A549 (cell line): ENCODE results near the gene UTF1. TPM values are rescaled to one million over a fixed set of nuclear protein-coding genes. Genes with fewer than 3 reads are reported as not detected.

ENCODE experiments used
- ATAC-seq, 2 experiments: fragments of 200-7000 bp in 1 of 2; fragments of >200 bp in 1 of 2; cut with Nextera tagmentation in 1 of 2; cut with Tn5 transposase in 1 of 2; 3 replicates each; pipeline versions ENCODE4 v1.8.0 to v1.9.1; 2018 to 2020; ENCODE audit warnings: mild to moderate bottlenecking in 1 of 2, moderate library complexity in 1 of 2
- CTCF ChIA-PET: fragments of 300-600 bp; sonication (Branson Sonifier 250); formaldehyde crosslinking; extraction: SDS; loops from one replicate; lab custom pipeline; 2021; ENCODE audit warnings: antibody characterized with exemption, inconsistent platforms; lab: Yijun Ruan, JAX
- POLR2A ChIA-PET: fragments of 350-600 bp; formaldehyde crosslinking; extraction: SDS; loops from one replicate; lab custom pipeline; 2021; ENCODE audit warnings: antibody characterized with exemption, inconsistent platforms; lab: Yijun Ruan, JAX
- DNase-seq, 2 experiments: peaks; one replicate each; pipeline versions ENCODE4 v3.0.0 to v3.0.0-alpha.2; 2011 to 2016; ENCODE audit warnings: low read depth in 1 of 2, low spot score in 1 of 2
- FAIRE-seq: peaks from 2 replicates; lab custom pipeline; 2011; peaks lifted over from hg19 to GRCh38; lab: Jason Lieb, UNC
- H3K27ac ChIP-seq, 2 experiments: fragments of >200 bp; sonication (Bioruptor Twin); formaldehyde crosslinking; 3 replicates each; pipeline ENCODE4 v1.5.1; 2016 to 2017
- H3K4me1 ChIP-seq: fragments of >200 bp; sonication (Bioruptor Twin); formaldehyde crosslinking; 3 replicates; pipeline ENCODE4 v1.6.1; 2016
- H3K4me2 ChIP-seq: fragments of >200 bp; sonication (Bioruptor Twin); formaldehyde crosslinking; 3 replicates; pipeline ENCODE4 v1.6.1; 2016
- H3K4me3 ChIP-seq: fragments of >200 bp; sonication (Bioruptor Twin); formaldehyde crosslinking; 3 replicates; pipeline ENCODE4 v1.5.1; 2016
- H3K9me3 ChIP-seq: fragments of >200 bp; sonication (Bioruptor Twin); formaldehyde crosslinking; 3 replicates; pipeline ENCODE4 v1.6.1; 2016
- BHLHE40 ChIP-seq: IDR thresholded peaks from 2 replicates; pipeline ENCODE4 v1.6.1; 2012; ENCODE audit warnings: low read depth, low read length, inconsistent platforms
- EHF ChIP-seq: fragments of 250-450 bp; sonication (Bioruptor Pico); IDR thresholded peaks from 2 replicates; pipeline ENCODE4 v1.5.0; 2020; ENCODE audit warnings: mild to moderate bottlenecking
- EP300 ChIP-seq, 2 experiments: fragments of >200 bp; sonication (Bioruptor Twin); formaldehyde crosslinking; IDR thresholded peaks; 2 replicates in 1 of 2; 3 replicates in 1 of 2; pipeline ENCODE4 v1.6.1; 2016 to 2017
- ESRRA ChIP-seq: fragments of 150-350 bp; IDR thresholded peaks from 2 replicates; pipeline ENCODE4 v1.6.1; 2014; ENCODE audit warnings: mild to moderate bottlenecking, low read length, borderline replicate concordance
- FOSL2 ChIP-seq, 2 experiments: fragments of 450-650 bp in 1 of 2; fragments of >200 bp in 1 of 2; sonication (Bioruptor Twin) in 1 of 2; formaldehyde crosslinking; IDR thresholded peaks; 2 replicates each; pipeline versions ENCODE4 v1.5.0 to v1.6.1; 2016 to 2020; ENCODE audit warnings: mild to moderate bottlenecking in 1 of 2, moderate library complexity in 1 of 2
- FOXS1 ChIP-seq: fragments of 250-450 bp; sonication (Bioruptor Pico); IDR thresholded peaks from 2 replicates; pipeline ENCODE4 v1.5.0; 2020; ENCODE audit warnings: mild to moderate bottlenecking, moderate library complexity
- HDAC2 ChIP-seq: fragments of 200-600 bp; sonication (generic); IDR thresholded peaks from 2 replicates; pipeline ENCODE4 v1.6.1; 2016
- JUNB ChIP-seq: fragments of >200 bp; sonication (Bioruptor Twin); formaldehyde crosslinking; IDR thresholded peaks from 2 replicates; pipeline ENCODE4 v1.6.1; 2016
- MAZ ChIP-seq: fragments of 150-350 bp; IDR thresholded peaks from 2 replicates; pipeline ENCODE4 v1.6.1; 2014; ENCODE audit warnings: antibody characterized with exemption, low read depth, low read length, borderline replicate concordance
- POLR2A ChIP-seq: IDR thresholded peaks from 2 replicates; pipeline ENCODE4 v1.6.1; 2012; ENCODE audit warnings: mild to moderate bottlenecking, low read length
- RARB ChIP-seq: fragments of 250-450 bp; sonication (Bioruptor Pico); IDR thresholded peaks from 2 replicates; pipeline ENCODE4 v1.8.0; 2021; ENCODE audit warnings: mild to moderate bottlenecking, moderate library complexity
- RCOR1 ChIP-seq: fragments of 150-350 bp; IDR thresholded peaks from 2 replicates; pipeline ENCODE4 v1.6.1; 2014; ENCODE audit warnings: antibody characterized with exemption, low read length, low read depth
- ZC3H11A ChIP-seq: fragments of 450-650 bp; IDR thresholded peaks from 2 replicates; pipeline ENCODE4 v1.6.1; 2014; ENCODE audit warnings: antibody characterized with exemption, mild to moderate bottlenecking
- ZNF302 ChIP-seq: fragments of 250-450 bp; sonication (Bioruptor Pico); IDR thresholded peaks from 2 replicates; pipeline ENCODE4 v1.9.0; 2021; ENCODE audit warnings: inconsistent platforms, mild to moderate bottlenecking, moderate library complexity
- WGBS: methylation state at CpG from one replicate; pipeline ENCODE4 v1.1.6; 2017; ENCODE audit errors: missing lambda C conversion rate; 5-methylcytosine and 5-hydroxymethylcytosine counted together
- polyA plus RNA-seq, 4 experiments: library from polyadenylated mRNA; depleted of rRNA in 3 of 4; stranded (reverse); fragments of >200 nt; fragmentation: RNase III in 1 of 4; extraction: RNeasy Plus Mini Kit Qiagen cat#74134 plus additional on column Dnase treatment in 1 of 4; gene quantifications; 2 replicates in 3 of 4; 3 replicates in 1 of 4; pipeline ENCODE4 v1.2.3, GENCODE V29; 2011 to 2017
- TF ChIP-seq, protein P1 (sequence below): fragments of >200 bp; sonication (Bioruptor Twin); formaldehyde crosslinking; IDR thresholded peaks from 3 replicates; pipeline ENCODE4 v1.5.1; 2016
- TF ChIP-seq, protein P2 (sequence below): IDR thresholded peaks from 2 replicates; pipeline ENCODE4 v1.6.1; 2012
- TF ChIP-seq, protein P3 (sequence below): IDR thresholded peaks from 2 replicates; pipeline ENCODE4 v1.6.1; 2012

UTF1 gene
- polyA plus RNA-seq, 2 of the 4 experiments (the other 2 are of a cell fraction) = not detected

DNA sequence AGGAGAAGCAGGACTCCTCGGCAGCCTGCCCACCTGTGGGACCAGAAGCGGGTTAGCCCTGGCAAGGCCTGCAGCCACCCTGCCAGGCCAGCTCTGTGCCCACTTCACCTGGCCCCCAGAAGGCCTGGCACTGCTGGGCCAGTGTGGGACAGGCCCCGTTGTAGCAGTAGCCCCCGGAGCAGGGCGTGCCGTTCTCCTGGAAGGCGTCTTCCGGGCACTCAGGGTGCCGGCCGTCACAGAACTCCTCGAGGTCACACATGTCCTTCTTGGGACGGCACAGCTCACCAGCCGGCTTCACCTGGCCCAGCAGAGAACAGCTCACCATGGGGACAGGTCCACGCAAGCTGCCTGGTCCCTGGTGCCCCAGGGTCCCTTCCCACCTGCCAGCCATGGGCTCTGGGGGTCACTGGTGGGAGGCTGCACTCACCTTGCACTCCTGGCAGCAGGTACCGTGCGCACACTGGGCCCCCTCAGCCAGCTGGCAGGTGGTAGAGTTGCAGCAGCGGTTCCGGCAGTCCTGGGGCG, 40.8 kb downstream of the UTF1 start:
- WGBS = no CpG with 5 or more reads among the region's 19 CpGs
- Histone ChIP-seq H3K4me3 (no peak overlapping the region), H3K4me1 (peaks cover under 1% of the 10 kb centered on the region; the same call in 1 of the 3 replicates), H3K9me3 (no peaks in the 10 kb centered on the region)
- DNase-seq = no peak
- TF ChIP-seq FOSL2 (IDR thresholded peaks at IDR 0.05) (no peak), FOSL2 (CRISPR knock-in tag; IDR thresholded peaks at IDR 0.05) (no peak), HDAC2 (no peak), MAZ (no peak), EP300 (IDR thresholded peaks at IDR 0.05) (no peak), ESRRA (no peak)
- TF ChIP-seq, protein P1, sequence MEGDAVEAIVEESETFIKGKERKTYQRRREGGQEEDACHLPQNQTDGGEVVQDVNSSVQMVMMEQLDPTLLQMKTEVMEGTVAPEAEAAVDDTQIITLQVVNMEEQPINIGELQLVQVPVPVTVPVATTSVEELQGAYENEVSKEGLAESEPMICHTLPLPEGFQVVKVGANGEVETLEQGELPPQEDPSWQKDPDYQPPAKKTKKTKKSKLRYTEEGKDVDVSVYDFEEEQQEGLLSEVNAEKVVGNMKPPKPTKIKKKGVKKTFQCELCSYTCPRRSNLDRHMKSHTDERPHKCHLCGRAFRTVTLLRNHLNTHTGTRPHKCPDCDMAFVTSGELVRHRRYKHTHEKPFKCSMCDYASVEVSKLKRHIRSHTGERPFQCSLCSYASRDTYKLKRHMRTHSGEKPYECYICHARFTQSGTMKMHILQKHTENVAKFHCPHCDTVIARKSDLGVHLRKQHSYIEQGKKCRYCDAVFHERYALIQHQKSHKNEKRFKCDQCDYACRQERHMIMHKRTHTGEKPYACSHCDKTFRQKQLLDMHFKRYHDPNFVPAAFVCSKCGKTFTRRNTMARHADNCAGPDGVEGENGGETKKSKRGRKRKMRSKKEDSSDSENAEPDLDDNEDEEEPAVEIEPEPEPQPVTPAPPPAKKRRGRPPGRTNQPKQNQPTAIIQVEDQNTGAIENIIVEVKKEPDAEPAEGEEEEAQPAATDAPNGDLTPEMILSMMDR = no peak
- TF ChIP-seq, protein P2, sequence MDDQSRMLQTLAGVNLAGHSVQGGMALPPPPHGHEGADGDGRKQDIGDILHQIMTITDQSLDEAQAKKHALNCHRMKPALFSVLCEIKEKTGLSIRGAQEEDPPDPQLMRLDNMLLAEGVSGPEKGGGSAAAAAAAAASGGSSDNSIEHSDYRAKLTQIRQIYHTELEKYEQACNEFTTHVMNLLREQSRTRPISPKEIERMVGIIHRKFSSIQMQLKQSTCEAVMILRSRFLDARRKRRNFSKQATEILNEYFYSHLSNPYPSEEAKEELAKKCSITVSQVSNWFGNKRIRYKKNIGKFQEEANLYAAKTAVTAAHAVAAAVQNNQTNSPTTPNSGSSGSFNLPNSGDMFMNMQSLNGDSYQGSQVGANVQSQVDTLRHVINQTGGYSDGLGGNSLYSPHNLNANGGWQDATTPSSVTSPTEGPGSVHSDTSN = no peak
- TF ChIP-seq, all 56 proteins: peak for 0
- ChIA-PET CTCF (interaction anchor here (0.8 to 3.1 kb wide), 5 partner anchors 8 to 37 kb away, joined by 3 to 9 read pairs (median 3); no protein-coding TSS in a partner anchor), POLR2A (no interaction called here)
- ATAC-seq (no peak), FAIRE-seq (no peak)
- Histone ChIP-seq H3K27ac (no peak overlapping the region), H3K4me2 (no peak overlapping the region)

DNA sequence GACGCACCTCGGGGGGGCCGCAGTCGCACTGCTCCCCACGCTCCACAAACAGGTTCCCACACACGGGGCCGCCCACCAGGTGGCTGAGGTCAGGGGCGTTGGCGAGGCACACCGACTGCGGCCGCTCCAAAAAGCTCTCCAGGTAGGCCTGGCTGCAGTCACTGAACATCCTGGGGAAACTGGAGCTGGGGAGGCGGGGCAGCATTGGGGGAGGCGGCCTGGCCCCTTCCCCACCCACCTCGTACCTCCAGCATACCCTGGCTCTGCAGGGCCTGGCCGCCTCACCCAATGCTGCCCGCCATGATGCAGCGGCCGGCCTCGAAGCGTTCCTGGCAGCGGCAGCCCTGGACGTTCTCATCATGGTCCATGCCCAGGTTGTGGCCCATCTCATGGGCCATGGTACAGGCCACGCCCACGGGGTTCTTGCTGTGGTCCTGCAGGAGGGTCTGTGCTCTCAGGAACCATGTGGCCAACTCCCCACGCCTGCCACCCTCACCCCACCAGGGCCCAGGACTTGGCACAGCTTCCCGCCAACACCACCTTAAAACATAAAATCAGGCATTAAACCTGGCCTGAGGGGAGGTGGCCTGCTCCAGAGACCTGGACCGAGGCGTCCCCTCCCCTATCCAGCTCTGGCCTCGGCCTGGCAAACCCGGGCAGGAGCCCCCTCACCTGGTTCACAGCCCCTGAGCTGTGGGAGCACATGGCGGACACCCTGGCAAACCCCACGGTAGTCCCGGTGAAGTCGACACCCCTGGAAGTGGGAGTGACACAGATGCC, 41.7 kb downstream of the UTF1 start:
- no peak overlapping the region for H3K4me2 ChIP-seq
- ATAC-seq = no peak
- 66% methylated on average over 20 of the region's 35 CpGs for WGBS

DNA sequence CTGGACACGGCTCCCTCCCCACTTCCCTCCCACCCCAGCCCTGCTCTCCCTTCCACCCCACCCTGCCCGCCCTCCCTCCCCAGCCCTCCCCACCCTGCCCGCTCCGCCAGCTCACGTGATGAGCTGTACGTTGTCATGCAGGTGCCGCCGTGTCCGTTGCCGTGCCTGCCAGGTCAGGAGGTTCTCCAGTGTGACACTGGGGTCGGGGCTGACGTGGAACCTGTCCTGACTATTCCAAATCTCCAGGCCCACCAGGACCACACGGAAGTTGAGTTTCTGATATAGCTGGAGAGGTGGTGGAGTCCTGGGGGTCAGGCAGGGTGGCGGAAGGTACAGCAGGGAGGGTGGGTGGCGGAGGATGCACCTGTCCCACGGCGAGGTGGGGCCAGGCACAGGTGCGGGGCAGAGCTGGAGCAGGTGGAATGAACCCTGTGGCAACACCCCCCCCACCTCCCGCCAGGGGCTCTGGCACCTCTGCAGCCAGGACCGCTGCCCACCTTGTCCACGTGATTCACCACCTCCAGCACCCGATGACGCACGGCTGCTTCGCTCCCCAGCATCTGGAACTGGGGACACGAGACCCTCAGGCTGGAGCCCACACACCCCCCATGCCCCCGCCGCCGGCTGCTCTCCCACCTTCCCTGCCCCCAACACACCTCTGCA, 42.4 kb downstream of the UTF1 start:
- Histone ChIP-seq H3K27ac (no peak overlapping the region), H3K4me3 (no peak overlapping the region), H3K4me1 (no peaks in the 10 kb centered on the region), H3K9me3 (no peaks in the 10 kb centered on the region), H3K4me2 (no peak overlapping the region)
- ChIA-PET POLR2A (no interaction called here), CTCF (interaction anchor here (1.5 to 2.1 kb wide), 2 partner anchors 9 to 15 kb away, joined by 3 to 9 read pairs; no protein-coding TSS in a partner anchor)
- ATAC-seq (no peak), DNase-seq (no peak), FAIRE-seq (no peak)
- TF ChIP-seq ZNF302 = no peak
- TF ChIP-seq, protein P1 = no peak
- TF ChIP-seq RCOR1 = no peak
- TF ChIP-seq JUNB = no peak
- TF ChIP-seq RARB (CRISPR knock-in tag) = no peak
- no peak for TF ChIP-seq BHLHE40
- no peak for TF ChIP-seq ZC3H11A
- TF ChIP-seq, protein P3, sequence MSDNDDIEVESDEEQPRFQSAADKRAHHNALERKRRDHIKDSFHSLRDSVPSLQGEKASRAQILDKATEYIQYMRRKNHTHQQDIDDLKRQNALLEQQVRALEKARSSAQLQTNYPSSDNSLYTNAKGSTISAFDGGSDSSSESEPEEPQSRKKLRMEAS = no peak
- no peak for TF ChIP-seq FOXS1 (CRISPR knock-in tag)
- 84% methylated on average over 18 of the region's 29 CpGs for WGBS

More for the DNA sequence above, 41.7 kb downstream of the UTF1 start:
- TF ChIP-seq ZC3H11A (no peak), EHF (no peak), POLR2A (no peak), EP300 (IDR thresholded peaks at IDR 0.05) (no peak)
- Histone ChIP-seq H3K4me3 (no peak overlapping the region), H3K4me1 (no peaks in the 10 kb centered on the region), H3K9me3 (no peaks in the 10 kb centered on the region), H3K27ac (no peak overlapping the region)
- no peak for DNase-seq
- CTCF ChIA-PET = interaction anchor here (0.8 to 2.1 kb wide), 3 partner anchors 9 to 14 kb away, joined by 3 to 9 read pairs (median 3); no protein-coding TSS in a partner anchor
- POLR2A ChIA-PET = no interaction called here
- FAIRE-seq = no peak
